Sciatic nerve (tissue), 2 donors: ENCODE data around the gene CACNB2. TPM values are rescaled to one million over a fixed set of nuclear protein-coding genes. Genes with fewer than 3 reads are reported as not detected.
"Not testable (repeated sequence)": the region's sequence is repeated elsewhere in the genome, so short reads cannot be mapped to it uniquely, and the experiment has no call there.

Experiments
- ATAC-seq: fragments of 200-7000 bp; cut with Tn5 transposase; one replicate; pipeline ENCODE4 v1.9.1; 2020; ENCODE audit warnings: mild to moderate bottlenecking, moderate library complexity
- DNase-seq: peaks from one replicate; pipeline ENCODE4 v3.0.0-alpha.2; 2020; ENCODE audit warnings: low spot score
- intact Hi-C: fragments of 100-400 bp; cut with DNase I; formaldehyde crosslinking; loops from one replicate; pipeline ENCODE4 v1.14.2; 2022
- total RNA-seq: library from RNA; stranded (reverse); fragmentation: NEBNext Ultra II Directional; extraction: Animal tissue kit (Norgen Biotek cat#: 25700); gene quantifications from one replicate; pipeline ENCODE4 v1.2.1, GENCODE V29; 2021
- donor health status: DM: no; HTN: no; CAD: no.
- donor health status: DM: no; HTN: no; CAD: no.

The CACNB2 gene
- total RNA-seq, 1 donor from 2014 or later = 1.2 TPM

- DNase-seq (no peak), ATAC-seq (no peak)
- intact Hi-C loops = no loop called here
Measured at GRCh38 chr10:18563003-18563726, 422.9 kb downstream of the CACNB2 start.

- DNase-seq = no peak
- ATAC-seq = no peak
- intact Hi-C loops = no loop called here
Measured at GRCh38 chr10:18565006-18565405, 424.8 kb downstream of the CACNB2 start.

- no peak for ATAC-seq
- DNase-seq = no peak
- intact Hi-C loops = no loop called here
Measured at GRCh38 chr10:18566177-18566576, 426.0 kb downstream of the CACNB2 start.

DNA sequence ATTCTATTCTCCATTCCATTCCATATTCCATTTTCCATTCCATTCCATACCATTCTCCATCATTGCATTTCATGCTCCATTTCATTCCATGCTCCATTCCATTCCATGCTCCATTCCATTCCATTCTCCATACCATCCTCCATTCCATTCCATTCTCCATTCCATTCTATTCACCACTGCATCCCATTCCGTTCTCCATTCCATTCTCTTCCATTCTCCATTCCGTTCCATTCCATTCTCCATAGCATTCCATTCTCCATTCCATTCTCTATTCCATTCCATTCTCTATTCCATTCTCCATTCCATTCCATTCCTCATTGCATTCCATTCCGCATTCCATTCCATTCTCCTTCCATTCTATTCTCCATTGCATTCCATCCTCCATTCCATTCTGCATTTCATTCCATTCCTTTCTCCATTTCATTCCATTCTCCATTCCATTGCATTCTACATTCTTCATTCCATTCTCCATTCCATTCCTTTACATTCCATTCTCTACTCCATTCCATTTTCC, 427.2 kb downstream of the CACNB2 start:
- intact Hi-C loops = no loop called here
- ATAC-seq = no peak
- DNase-seq = no peak

DNA sequence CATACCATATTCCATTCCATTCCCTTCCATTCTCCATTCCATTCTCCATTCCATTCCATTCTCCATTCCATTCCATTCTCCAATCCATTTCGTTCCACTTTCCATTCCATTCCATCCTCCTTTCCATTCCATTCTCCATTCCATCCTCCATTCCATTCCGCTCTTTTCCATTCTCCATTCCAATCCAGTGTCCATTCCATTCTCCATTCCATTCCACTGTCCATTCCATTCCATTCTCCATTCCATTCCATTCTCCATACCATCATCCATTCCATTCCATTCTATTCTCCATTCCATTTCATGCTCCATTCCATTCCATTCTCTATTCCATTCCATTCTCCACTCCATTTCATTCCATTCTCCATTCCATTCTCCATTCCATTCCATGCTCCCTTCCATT, 430.2 kb downstream of the CACNB2 start:
- DNase-seq, ATAC-seq, intact Hi-C loops: not testable (repeated sequence)

GRCh38 chr10:18571076-18571475, 430.9 kb downstream of the CACNB2 start:
- no peak for ATAC-seq
- DNase-seq = no peak
- intact Hi-C loops = no loop called here

DNA sequence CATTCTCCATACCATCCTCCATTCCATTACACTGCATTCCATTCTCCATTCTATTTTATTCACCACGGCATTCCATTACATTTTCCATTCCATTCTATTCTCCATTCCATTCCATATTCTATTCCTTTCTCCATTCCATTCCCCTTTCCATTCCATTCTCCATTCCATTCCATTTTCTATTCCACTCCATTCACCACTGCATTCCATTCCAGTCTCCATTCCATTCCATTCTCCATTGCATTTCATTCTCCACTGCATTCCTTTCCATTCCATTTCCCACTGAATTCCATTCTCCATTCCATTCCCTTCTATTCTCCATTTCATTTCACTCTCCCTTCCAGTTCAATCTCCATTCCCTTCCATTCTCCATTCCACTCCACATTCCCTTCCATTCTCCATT, 431.6 kb downstream of the CACNB2 start:
- no peak for ATAC-seq
- intact Hi-C loops = no loop called here
- DNase-seq = no peak

DNA sequence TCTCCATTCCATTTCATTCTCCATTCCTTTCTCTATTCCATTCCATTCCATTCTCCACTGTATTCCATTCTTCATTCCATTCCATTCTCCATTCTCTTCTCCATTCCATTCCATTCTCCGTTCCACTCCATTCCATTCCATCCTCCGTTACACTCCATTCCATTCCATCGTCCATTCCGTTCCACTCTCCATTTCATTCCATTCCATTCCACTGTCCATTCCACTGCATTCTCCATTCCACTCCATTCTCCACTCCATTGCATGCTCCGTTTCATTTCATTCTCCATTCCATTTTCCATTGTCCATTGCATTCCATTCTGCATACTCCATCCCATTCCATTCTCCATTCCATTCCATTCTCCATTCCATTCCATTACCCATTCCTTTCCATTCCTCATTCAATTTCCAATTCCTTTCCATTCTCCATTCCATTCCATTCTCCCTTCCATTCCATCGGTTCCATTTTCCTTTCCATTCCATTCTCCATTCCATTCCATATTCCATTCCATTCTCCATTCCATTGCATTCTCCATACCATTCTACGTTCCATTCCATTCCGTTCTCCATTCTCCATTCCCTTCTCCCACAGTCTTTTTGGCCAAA, 432.8 kb downstream of the CACNB2 start:
- DNase-seq = no peak
- ATAC-seq = no peak
- intact Hi-C loops = no loop called here

DNA sequence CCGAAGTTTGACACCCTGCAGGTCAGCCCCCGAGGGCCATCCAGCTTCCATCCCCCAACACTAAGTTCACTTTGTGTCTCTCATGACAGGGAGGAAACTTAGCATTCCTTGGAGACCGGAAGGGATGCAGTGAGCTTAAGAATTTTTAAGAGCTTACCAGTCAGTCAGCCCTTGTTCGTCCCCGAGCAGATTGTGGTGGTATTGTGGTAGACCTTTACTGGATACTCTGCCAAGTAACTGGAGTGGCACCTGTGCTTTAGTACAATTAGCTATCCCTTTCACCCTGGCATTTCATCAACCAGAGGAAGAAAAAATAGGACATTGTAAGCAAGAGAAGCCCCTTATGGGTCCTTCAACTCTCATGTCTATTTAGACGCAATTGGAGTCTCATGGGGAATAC, 436.4 kb downstream of the CACNB2 start:
- no peak for ATAC-seq
- intact Hi-C loops = no loop called here

DNA sequence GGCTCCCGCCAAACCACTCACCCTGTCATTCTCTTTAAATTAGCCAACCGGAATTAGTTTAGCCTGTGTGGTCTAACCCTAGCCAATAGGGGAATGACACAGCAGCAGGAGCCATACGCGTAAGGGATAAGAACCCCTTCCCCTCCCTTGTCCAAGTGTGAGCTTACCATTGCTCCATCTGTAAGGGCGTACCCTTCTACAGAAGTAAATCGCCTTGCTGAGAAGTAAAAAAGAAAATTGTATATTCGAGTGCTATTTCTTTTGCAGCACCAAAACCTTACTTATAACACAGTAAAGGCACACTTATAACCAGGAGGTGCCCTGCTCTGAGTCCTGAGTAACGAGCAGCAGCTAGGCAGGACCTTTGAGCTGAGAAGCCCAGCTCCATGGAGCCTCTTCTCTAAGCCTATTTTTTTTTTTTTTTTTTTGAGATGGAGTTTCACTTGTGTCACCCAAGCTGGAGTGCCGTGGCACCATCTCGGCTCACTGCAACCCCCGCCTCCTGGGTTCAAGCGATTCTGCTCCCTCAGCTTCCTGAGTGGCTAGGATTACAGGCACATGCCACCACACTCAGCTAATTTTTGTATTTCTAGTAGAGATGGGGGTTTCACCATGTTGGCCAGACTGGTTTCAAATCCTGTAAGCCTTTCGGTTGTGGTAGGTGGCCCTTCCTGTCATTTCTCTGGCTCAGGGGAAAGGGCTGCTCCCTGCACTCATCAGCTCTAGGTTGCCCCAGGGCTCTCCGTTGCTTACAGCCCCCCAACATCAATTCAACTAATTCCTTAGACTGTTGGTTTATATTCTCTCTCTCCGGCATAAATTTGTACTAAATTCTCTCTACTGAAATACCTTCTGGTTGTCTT, 437.8 kb downstream of the CACNB2 start:
- ATAC-seq (no peak), DNase-seq (no peak)
- intact Hi-C loops = no loop called here

More for the DNA sequence above, 436.4 kb downstream of the CACNB2 start:
- DNase-seq = no peak

GRCh38 chr10:18582803-18583202, 442.6 kb downstream of the CACNB2 start:
- intact Hi-C loops = no loop called here
- ATAC-seq (no peak), DNase-seq (no peak)

- DNase-seq (no peak), ATAC-seq (no peak)
- intact Hi-C loops = no loop called here
Measured at GRCh38 chr10:18583575-18584270, 443.5 kb downstream of the CACNB2 start.

DNA sequence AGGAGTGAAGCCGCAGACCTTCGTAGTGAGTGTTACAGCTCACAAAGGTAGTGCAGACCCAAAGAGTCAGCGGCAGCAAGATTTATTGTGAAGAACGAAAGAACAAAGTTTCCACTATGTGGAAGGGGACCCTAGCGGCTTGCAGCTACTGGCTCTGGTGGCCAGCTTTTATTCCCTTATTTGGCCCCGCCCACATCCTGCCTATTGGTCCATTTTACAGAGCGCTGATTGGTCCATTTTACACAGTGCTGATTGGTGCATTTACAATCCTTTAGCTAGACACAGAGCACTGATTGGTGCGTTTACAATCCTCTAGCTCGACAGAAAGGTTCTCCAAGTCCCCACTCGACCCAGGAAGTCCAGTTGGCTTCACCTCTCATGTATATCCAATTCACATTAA, 446.4 kb downstream of the CACNB2 start:
- intact Hi-C loops = not testable (repeated sequence)

DNA sequence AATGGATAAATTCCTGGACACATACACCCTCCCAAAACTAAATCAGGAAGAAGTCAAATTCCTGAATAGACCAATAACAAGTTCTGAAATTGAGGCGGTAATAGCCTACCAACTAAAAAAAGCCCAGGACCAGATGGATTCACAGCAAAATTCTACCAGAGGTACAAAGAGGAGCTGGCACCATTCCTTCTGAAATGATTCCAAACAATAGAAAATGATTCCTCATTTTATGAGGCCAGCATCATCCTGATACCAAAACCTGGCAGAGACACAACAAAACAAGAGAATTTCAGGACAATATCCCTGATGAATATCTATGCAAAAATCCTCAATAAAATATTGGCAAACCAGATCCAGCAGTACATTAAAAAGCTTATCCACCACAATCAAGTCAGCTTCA, 450.9 kb downstream of the CACNB2 start:
- intact Hi-C loops, ATAC-seq, DNase-seq: not testable (repeated sequence)

More for the DNA sequence above, 446.4 kb downstream of the CACNB2 start:
- ATAC-seq, DNase-seq: not testable (repeated sequence)

Other genes with a start within 250 kb of the CACNB2 start
- not detected for gene SLC39A12, start 188.5 kb upstream of the CACNB2 start, total RNA-seq